Measurements from ENCODE around the gene ZGLP1.

- TF ChIP-seq, protein P1, sequence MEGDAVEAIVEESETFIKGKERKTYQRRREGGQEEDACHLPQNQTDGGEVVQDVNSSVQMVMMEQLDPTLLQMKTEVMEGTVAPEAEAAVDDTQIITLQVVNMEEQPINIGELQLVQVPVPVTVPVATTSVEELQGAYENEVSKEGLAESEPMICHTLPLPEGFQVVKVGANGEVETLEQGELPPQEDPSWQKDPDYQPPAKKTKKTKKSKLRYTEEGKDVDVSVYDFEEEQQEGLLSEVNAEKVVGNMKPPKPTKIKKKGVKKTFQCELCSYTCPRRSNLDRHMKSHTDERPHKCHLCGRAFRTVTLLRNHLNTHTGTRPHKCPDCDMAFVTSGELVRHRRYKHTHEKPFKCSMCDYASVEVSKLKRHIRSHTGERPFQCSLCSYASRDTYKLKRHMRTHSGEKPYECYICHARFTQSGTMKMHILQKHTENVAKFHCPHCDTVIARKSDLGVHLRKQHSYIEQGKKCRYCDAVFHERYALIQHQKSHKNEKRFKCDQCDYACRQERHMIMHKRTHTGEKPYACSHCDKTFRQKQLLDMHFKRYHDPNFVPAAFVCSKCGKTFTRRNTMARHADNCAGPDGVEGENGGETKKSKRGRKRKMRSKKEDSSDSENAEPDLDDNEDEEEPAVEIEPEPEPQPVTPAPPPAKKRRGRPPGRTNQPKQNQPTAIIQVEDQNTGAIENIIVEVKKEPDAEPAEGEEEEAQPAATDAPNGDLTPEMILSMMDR (conservative IDR thresholded peaks at IDR 0.05; ENCODE audit: low read depth, low read length), result no peak
- no peak for TF ChIP-seq EZH2 (IDR thresholded peaks at IDR 0.05; ENCODE audit: low read length, unreplicated experiment)
Measured at GRCh38 chr19:10329555-10329954, 19.9 kb upstream of the ZGLP1 start.

Data from PC-3 (cell line).